GM23338 (cell line): ENCODE data around the gene KRTAP19-2. TPM values are rescaled to one million over a fixed set of nuclear protein-coding genes. Genes with fewer than 3 reads are reported as not detected.

ENCODE experiments used
- ATAC-seq: fragments of 200-7000 bp; cut with Tn5 transposase; 3 replicates; pipeline ENCODE4 v1.9.1; 2020
- DNase-seq: peaks from one replicate; pipeline ENCODE4 v3.0.0-alpha.2; 2015; ENCODE audit warnings: low spot score
- H2AFZ ChIP-seq: fragments of 200-600 bp; sonication (generic); 2 replicates; pipeline ENCODE4 v1.8.0; 2016; ENCODE audit warnings: antibody characterized with exemption, mild to moderate bottlenecking, moderate library complexity
- H3F3A ChIP-seq: fragments of 200-600 bp; sonication (generic); replicated peaks from 2 replicates; pipeline ENCODE4 v1.8.0; 2017; ENCODE audit warnings: antibody characterized with exemption, mixed run types, low read depth
- H3K27ac ChIP-seq: fragments of 200-600 bp; sonication (generic); 2 replicates; pipeline ENCODE4 v1.6.1; 2016; ENCODE audit warnings: low read depth
- H3K27me3 ChIP-seq: fragments of 200-600 bp; sonication (generic); 2 replicates; pipeline ENCODE4 v1.8.0; 2016; ENCODE audit warnings: mild to moderate bottlenecking, mixed run types, moderate library complexity; ENCODE audit not compliant: insufficient read depth
- H3K36me3 ChIP-seq: fragments of 200-600 bp; sonication (generic); 2 replicates; pipeline ENCODE4 v1.8.0; 2016; ENCODE audit warnings: mild to moderate bottlenecking; ENCODE audit not compliant: insufficient read depth
- H3K4me1 ChIP-seq: fragments of 200-600 bp; sonication (generic); 2 replicates; pipeline ENCODE4 v1.8.0; 2016; ENCODE audit warnings: mild to moderate bottlenecking, moderate library complexity; ENCODE audit not compliant: insufficient read depth
- H3K4me2 ChIP-seq: fragments of 200-600 bp; sonication (generic); 2 replicates; pipeline ENCODE4 v1.7.1; 2017; ENCODE audit warnings: mixed run types
- H3K4me3 ChIP-seq: fragments of 200-600 bp; sonication (generic); 2 replicates; pipeline ENCODE4 v1.6.1; 2016; ENCODE audit warnings: mixed run types
- H3K79me2 ChIP-seq: fragments of 200-600 bp; sonication (generic); replicated peaks from 2 replicates; pipeline ENCODE4 v1.8.0; 2017; ENCODE audit warnings: mild to moderate bottlenecking; ENCODE audit not compliant: insufficient read depth
- H3K9me2 ChIP-seq: fragments of 200-600 bp; sonication (generic); 2 replicates; pipeline ENCODE4 v1.8.0; 2017; ENCODE audit not compliant: insufficient read depth
- H4K20me1 ChIP-seq: fragments of 200-600 bp; sonication (generic); replicated peaks from 2 replicates; pipeline ENCODE4 v1.8.0; 2017; ENCODE audit warnings: mild to moderate bottlenecking; ENCODE audit not compliant: insufficient read depth
- H3K27ac Mint-ChIP-seq: 2 replicates; pipeline ENCODE4 v1.8.0; 2020; ENCODE audit warnings: inconsistent platforms, mild to moderate bottlenecking, moderate library complexity, mixed read lengths
- H3K27me3 Mint-ChIP-seq: 3 replicates; pipeline ENCODE4 v1.8.0; 2022; ENCODE audit warnings: low read depth, mild to moderate bottlenecking, moderate library complexity, mixed read lengths, inconsistent platforms; ENCODE audit not compliant: insufficient read depth, poor library complexity
- H3K36me3 Mint-ChIP-seq: 3 replicates; pipeline ENCODE4 v1.8.0; 2021; ENCODE audit warnings: low read depth, mild to moderate bottlenecking, inconsistent platforms, moderate library complexity, mixed read lengths
- H3K4me1 Mint-ChIP-seq: 3 replicates; pipeline ENCODE4 v1.8.0; 2020; ENCODE audit warnings: mild to moderate bottlenecking, inconsistent platforms, mixed read lengths
- H3K4me3 Mint-ChIP-seq: 3 replicates; pipeline ENCODE4 v1.8.0; 2021; ENCODE audit warnings: moderate library complexity, mild to moderate bottlenecking, inconsistent platforms, mixed read lengths
- H3K9me3 Mint-ChIP-seq: 3 replicates; pipeline ENCODE4 v1.8.0; 2020; ENCODE audit warnings: moderate library complexity, mild to moderate bottlenecking, inconsistent platforms, mixed read lengths
- CREB1 ChIP-seq: fragments of 250-450 bp; sonication (Bioruptor Pico); IDR thresholded peaks from 2 replicates; pipeline ENCODE4 v1.5.0; 2020; ENCODE audit warnings: low read depth, mild to moderate bottlenecking, moderate library complexity
- CTCF ChIP-seq, 2 experiments: fragments of 200-600 bp in 1 of 2; sonication (generic) in 1 of 2; conservative IDR thresholded peaks; 2 replicates each; pipeline versions ENCODE4 v1.5.1 to v1.6.1; 2016 to 2017; ENCODE audit warnings: antibody characterized with exemption in 2 of 2, low read depth in 2 of 2, mild to moderate bottlenecking in 2 of 2, moderate library complexity in 1 of 2
- ETS1 ChIP-seq: IDR thresholded peaks from 2 replicates; pipeline ENCODE4 v1.6.1; 2016; ENCODE audit warnings: antibody characterized with exemption
- EZH2 ChIP-seq: fragments of 200-600 bp; sonication (generic); IDR thresholded peaks from one replicate; pipeline ENCODE4 v1.8.0; 2017; ENCODE audit warnings: antibody characterized with exemption, mild to moderate bottlenecking, low read depth; ENCODE audit not compliant: unreplicated experiment
- EZH2phosphoT487 ChIP-seq: fragments of 200-600 bp; sonication (generic); IDR thresholded peaks from one replicate; pipeline ENCODE4 v1.8.1; 2018; ENCODE audit warnings: antibody characterized with exemption; ENCODE audit not compliant: unreplicated experiment
- JUNB ChIP-seq: IDR thresholded peaks from one replicate; pipeline ENCODE4 v1.6.1; 2016; ENCODE audit warnings: antibody characterized with exemption; ENCODE audit not compliant: unreplicated experiment
- NANOG ChIP-seq: IDR thresholded peaks from 2 replicates; pipeline ENCODE4 v1.6.1; 2016; ENCODE audit warnings: antibody characterized with exemption, borderline replicate concordance
- POLR2AphosphoS5 ChIP-seq: IDR thresholded peaks from 2 replicates; pipeline ENCODE4 v1.6.1; 2016; ENCODE audit warnings: antibody characterized with exemption, low read depth
- REST ChIP-seq: IDR thresholded peaks from one replicate; pipeline ENCODE4 v1.6.1; 2018; ENCODE audit warnings: antibody characterized with exemption; ENCODE audit not compliant: unreplicated experiment
- STAT1 ChIP-seq: IDR thresholded peaks from one replicate; pipeline ENCODE4 v1.6.1; 2016; ENCODE audit warnings: antibody characterized with exemption; ENCODE audit not compliant: unreplicated experiment
- ZNF114 ChIP-seq: fragments of 250-450 bp; sonication (Bioruptor Pico); IDR thresholded peaks from 2 replicates; pipeline ENCODE4 v1.5.0; 2020; ENCODE audit warnings: mild to moderate bottlenecking, moderate library complexity
- ZNF331 ChIP-seq: fragments of 250-450 bp; sonication (Bioruptor Pico); IDR thresholded peaks from 2 replicates; pipeline ENCODE4 v1.5.0; 2020; ENCODE audit warnings: low read depth, mild to moderate bottlenecking, moderate library complexity
- ZNF462 ChIP-seq: fragments of 250-450 bp; sonication (Bioruptor Pico); IDR thresholded peaks from 2 replicates; pipeline ENCODE4 v1.5.0; 2020; ENCODE audit warnings: mild to moderate bottlenecking, moderate library complexity
- polyA plus RNA-seq: library from polyadenylated mRNA; unstranded; fragments of >200 nt; fragmentation: Nextera tagmentation; extraction: Ambion mirVana; gene quantifications from 2 replicates; pipeline ENCODE4 v1.2.1, GENCODE V29; 2016
- total RNA-seq: library from RNA; depleted of rRNA; stranded (reverse); fragments of >200 nt; shearing (Covaris generic); gene quantifications from 2 replicates; pipeline ENCODE4 v1.2.3, GENCODE V29; 2014

Gene KRTAP19-2
- total and polyA plus RNA-seq, 2 experiments from 2014 or later, result not detected

GRCh38 chr21:30479259-30479658 is 8.0 kb downstream of the KRTAP19-2 start:
- no peak overlapping the region for H3K4me3 ChIP-seq
- H3K27me3 ChIP-seq, result no peaks in the 10 kb centered on the region
- no peaks in the 10 kb centered on the region for H3K36me3 ChIP-seq
- no peak overlapping the region for H3K4me2 ChIP-seq
- H3F3A ChIP-seq, result no peaks in the 10 kb centered on the region
- no peak for ATAC-seq
- Mint-ChIP-seq H3K27me3 (no peaks in the 10 kb centered on the region), H3K36me3 (no peaks in the 10 kb centered on the region), H3K4me1 (peaks cover 3% of the 10 kb centered on the region; the same call in 2 of the 3 replicates), H3K9me3 (no peaks in the 10 kb centered on the region), H3K27ac (no peak overlapping the region), H3K4me3 (no peak overlapping the region)
- H3K4me1 ChIP-seq, result no peaks in the 10 kb centered on the region
- no peak overlapping the region for H2AFZ ChIP-seq
- no peak for TF ChIP-seq ZNF462 (CRISPR knock-in tag)
- TF ChIP-seq CREB1 (CRISPR knock-in tag), result no peak
- TF ChIP-seq POLR2AphosphoS5, result no peak
- no peak for TF ChIP-seq JUNB
- TF ChIP-seq STAT1, result no peak
- TF ChIP-seq EZH2, result no peak
- no peak for TF ChIP-seq REST
- no peak for TF ChIP-seq CTCF (conservative IDR thresholded peaks at IDR 0.05; ENCODE audit: low read depth in 2 of 2)
- TF ChIP-seq NANOG, result no peak
- TF ChIP-seq EZH2phosphoT487, result no peak
- TF ChIP-seq ZNF114 (CRISPR knock-in tag), result no peak
- TF ChIP-seq ETS1, result no peak
- no peak for TF ChIP-seq ZNF331 (CRISPR knock-in tag)
- no peaks in the 10 kb centered on the region for H4K20me1 ChIP-seq
- DNase-seq, result no peak
- H3K27ac ChIP-seq, result no peak overlapping the region
- H3K79me2 ChIP-seq, result no peaks in the 10 kb centered on the region
- H3K9me2 ChIP-seq, result no peaks in the 10 kb centered on the region
